Stimulated activated CD8-positive, alpha-beta memory T cell treated with anti-CD3 and anti-CD28 coated beads, Interleukin-12 subunit alpha, Interleukin-12 subunit beta, amount 100 ng/mL, for 4 hours (primary cell): ENCODE measurements around the gene VSIR.
A peak's percentile ranks its signal among the peaks of the same experiment; 100 is the strongest.

Experiments used
- DNase-seq: peaks from one replicate; pipeline ENCODE4 v3.0.0-alpha.2; 2020; ENCODE audit warnings: low read depth

The VSIR gene

DNA sequence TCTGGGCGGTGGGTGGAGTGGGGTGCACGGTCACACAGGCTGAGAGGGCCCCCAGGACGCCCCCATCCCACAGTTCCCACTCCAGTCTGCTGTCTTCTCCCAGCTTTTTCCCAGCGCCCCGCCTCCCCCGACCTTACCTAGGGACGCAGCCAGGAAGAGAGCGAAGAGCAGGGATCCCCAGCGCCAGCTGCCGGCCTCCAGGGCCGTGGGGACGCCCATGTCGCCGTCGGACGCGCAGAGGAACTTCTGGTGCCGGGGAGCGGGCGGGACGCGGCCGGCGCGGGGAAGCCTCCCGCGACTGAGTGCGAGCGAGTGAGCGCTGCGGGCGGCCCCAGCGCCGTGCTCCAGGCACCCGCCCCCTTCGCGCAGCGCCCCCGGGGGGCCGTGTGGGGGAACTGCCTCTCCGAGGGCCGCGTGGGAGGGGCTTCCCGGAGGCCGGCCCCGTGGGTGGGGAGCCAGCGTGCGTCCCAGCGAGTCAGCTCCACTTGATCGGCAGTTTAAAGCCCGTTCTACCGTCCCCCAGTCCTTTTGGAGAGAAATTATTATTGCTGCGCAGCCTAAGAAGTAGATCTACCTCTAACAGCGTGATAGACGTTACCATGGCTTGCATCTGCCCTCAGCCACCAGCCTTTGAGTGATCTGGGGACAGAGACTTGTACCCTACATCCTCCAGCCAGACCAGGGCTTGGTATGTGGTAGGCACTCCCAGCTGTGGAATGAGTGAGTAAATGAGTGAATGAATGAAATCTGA lies at the start of gene VSIR:
TSS of gene VSIR (minus strand) at position 300 of the 751 bp plus-strand sequence. CDS start at position 219, 81 bp downstream.
- DNase-seq = peak; percentile 94

DNA sequence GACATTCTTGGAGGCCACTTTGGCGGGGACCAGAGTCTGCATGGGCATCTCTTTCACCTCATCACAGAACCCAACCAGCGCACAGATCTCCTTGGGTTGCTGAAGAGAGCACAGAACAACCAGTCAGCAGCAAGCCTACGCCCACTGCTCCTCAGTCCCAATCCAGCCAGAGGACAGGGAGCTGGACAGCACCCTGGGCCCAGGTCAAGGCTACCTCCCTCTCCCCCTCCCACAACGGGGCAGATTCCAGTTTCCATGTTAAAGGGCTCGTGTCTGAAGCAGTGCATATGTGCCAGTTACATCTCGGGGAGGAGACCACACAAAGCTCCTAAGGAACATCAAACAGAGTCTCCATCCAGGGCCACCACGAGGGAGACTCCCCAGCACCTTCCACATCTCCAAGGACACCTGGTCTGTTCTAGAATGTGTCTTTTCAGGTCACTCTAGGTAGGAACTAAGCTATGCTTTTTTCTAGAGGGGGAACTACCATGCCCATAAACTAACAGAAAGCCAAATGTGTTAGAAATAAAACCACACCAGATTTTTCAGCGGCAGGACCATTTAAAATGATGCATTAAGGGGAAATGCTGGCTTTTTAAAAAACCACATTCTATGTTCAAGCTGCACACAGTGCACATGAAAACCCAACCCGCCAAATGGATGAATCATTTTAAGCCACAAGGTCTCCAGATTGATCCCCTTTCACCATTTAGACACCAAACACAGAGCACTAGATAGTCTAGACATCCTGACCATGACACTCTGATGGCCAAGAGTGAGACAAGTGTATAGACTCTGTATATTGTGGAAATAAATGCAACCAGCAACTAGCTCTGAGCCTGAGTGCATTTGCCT lies 48.8 kb upstream of the VSIR start:
- DNase-seq = no peak

DNA sequence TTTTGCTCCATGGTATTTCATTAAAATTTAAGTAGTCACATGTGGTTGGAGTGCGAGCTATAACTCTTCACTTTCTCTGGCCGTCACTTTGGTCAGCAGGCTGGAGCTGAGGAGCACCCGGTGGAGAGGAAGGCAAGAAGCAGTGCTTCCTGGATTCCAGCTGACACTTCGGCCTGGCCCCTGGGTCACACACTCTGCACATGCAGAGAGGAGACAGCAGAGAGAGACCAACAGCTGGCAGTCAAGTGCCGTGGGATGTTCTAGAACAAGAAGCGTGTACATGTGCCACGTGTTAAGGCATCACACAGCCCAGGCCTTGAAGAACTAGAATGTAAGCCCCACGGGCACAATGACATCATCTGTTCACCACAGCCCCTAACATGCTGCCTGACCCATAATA lies 47.6 kb upstream of the VSIR start:
- no peak for DNase-seq

DNA sequence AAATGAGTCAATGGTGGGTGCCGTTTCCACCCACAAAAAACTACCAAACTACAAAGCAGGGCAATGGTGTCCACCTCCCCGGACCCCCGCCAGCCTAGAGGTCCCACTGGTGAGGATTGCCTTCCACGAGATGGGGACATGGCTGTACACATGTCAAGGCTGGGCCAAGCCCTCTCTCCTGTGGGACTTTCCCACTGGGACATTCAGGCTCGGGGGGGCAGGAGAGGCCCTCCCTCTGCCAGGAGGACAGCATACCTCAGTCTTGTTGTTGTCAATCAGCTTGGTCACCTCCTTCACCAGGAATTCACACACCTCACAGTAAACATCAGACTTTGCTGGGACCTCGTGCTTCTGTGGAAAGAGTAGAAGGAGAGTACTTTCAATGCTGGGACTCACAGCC lies 46.7 kb upstream of the VSIR start:
- DNase-seq = no peak

DNA sequence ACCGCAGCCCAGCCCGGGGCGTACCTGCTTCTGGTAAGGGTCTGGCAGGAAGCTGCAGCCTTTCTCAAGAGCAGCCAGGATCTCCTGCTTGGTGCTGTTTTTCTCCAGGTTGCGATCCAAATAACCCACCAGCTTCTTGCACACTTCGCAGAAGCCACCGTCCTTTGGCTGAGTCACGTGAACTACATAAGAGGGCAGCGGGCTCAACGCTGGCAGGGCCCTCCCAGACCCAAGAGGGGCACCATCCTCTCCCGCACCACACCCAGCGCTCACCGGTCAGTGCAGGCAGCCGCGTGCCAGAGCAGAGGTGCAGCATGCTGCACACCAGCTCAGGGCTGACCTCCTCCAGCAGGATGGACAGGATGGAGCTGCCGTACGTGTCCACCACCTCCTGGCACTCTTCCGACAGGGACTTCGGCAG lies 46.1 kb upstream of the VSIR start:
- DNase-seq = no peak

DNA sequence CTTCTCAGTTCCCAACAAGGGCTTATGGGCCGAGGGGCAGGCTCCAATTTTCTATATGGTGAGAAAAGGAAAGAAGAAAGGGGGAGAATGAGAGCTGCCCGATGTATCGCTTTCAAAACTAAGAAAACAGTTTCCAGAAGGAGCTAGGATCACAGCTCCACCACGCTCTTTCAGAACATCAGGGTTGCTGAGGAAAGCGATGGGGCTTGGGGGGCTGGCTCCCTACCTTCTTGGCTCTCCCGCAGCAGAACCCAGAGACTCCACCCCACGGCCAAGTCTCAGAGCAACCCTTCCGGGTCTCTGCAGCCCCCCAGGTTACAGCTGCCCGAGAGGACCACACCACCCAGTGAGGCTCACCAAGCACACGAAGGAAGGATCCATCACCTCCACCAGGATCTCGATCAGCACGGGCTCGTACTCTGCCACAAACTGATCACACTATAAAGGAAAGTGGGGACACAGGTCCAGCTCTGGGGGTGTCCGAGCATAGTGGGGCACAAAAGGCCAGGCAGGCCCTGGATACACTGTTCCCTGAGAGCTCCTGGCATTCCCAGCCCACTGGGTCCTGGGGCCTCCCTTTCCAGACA lies 45.4 kb upstream of the VSIR start:
- no peak for DNase-seq

DNA sequence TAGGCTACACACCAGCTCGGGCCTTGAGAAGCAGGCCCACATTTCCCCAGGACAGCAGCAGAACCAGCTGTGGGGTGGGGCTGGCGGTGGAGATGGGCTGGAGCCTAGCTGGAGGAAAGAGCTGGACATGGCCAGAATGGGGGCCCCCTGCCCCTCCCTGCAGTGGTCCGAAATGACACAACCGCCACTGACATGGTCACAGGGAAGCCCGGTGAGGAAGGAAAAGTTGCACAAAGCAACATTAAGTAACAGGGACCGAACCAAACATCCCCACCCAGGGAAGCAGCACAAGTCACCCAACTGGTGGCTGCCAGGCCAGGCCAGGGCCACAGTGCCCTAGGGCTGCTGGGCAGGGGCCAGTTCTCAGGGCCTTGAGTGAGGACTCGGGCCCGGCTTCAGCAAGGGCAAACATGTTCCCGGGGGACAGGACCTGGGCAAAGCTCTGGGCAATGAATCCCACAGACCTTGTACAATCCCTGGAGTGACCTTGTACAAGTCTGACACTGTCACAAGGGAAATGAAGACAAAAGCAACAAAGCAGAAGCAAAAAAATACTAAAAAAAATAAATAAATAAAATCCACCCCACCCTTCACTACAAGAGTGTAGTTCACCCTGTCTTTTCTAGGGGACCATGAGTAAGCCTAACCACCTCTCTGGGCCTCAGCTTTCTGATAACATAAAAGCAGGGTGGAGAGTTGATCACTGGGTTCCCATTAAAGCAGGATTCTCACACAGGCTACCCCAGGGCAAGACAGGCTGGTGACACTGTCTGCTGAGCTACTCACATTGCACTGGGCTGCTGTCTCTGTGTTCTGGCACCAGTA lies 44.7 kb upstream of the VSIR start:
- DNase-seq = no peak

DNA sequence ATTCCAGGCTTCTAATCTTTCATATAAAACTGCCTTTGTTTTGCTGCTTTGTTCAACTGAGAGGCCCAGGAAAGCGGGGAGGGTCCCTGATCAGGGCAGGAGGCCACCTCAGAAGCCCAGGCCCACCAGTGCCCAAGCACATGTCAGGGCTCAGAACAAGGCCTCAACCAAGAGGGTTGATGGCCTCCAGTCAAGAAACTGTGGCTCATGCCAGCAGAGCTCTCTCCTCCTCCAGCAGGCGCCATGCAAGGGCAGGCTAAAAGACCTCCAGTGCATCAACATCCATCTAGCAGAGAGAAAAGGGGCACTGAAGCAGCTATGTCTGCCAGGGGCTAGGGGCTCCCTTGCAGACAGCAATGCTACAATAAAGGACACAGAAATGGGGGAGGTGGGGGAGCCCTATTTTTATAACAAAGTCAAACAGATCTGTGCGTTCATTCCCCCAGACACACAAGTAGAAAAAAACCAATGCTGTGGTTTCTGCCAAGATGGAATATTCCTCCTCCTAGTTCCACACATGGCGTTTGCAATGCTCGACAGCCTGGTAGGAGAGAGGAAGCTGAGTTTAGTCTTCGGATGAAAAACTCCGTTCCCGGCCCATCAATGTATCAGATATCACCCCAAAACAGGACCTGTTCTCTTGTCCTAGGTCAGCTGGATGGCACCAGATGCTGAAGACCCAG lies 43.8 kb upstream of the VSIR start:
- DNase-seq = no peak

DNA sequence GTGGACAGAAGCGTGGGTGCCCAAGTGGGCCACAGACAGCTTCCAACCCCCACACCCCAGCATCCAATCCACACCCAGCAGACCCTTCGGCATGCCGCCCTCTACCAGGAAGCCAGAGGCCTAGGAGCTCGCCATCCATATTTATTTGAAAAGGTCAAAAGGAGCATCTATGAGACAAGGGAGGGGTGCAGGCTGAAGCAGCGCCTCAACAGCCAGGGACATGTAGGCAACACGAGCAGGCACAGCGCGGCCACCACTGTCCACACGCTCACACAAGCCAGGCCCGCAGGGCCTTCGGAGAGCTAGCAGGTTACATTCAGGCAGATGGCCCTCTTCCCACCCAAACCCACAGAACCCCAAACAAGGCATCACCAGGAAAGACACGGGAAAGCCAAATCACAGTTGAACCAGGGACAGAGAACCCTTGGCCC lies 43.1 kb upstream of the VSIR start:
- no peak for DNase-seq

DNA sequence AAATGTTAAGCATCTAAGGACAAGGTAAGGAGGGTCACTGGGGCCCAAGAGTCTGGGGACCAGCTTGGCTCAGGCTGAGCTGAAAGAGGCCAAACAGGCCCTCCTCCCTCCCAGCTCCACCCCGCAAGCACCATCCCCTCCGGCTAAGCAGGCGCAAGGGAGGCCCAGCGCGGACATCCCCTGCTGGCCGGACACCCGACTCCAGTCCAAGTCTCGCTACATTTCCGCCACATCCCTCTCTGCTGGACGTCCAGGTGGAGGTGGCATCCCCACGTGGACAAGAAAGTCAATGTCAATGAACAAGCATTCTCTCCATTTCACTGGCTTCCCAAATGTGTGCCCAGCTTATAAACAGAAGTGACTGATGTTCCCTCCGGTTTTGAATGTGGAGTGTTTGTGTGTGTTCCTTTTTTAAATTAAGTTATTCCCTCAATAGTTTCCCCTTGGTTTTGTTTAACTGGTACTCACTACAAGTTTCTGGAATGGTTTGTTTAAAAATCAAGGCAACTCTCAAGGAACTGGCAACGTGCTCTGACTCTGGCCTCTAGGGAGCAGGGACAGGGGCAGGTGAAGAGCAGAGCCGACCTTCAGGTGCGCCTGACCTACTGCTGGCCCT lies 42.3 kb upstream of the VSIR start:
- DNase-seq = no peak

DNA sequence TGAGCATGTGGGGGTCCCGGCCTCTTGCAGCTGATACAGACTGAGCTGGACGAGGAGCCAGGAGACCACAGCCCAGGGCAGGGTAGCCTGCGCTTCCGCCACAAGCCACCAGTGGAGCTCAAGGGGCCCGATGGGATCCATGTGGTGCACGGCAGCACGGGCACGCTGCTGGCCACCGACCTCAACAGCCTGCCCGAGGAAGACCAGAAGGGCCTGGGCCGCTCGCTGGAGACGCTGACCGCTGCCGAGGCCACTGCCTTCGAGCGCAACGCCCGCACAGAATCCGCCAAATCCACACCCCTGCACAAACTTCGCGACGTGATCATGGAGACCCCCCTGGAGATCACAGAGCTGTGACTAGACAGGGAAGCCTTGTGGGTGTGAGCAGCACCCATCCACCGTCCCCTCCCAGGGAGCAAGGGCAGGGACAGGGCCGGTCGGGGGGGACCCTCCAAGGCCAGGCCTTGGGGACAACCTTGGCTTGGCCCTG lies 41.6 kb upstream of the VSIR start:
- DNase-seq = no peak

DNA sequence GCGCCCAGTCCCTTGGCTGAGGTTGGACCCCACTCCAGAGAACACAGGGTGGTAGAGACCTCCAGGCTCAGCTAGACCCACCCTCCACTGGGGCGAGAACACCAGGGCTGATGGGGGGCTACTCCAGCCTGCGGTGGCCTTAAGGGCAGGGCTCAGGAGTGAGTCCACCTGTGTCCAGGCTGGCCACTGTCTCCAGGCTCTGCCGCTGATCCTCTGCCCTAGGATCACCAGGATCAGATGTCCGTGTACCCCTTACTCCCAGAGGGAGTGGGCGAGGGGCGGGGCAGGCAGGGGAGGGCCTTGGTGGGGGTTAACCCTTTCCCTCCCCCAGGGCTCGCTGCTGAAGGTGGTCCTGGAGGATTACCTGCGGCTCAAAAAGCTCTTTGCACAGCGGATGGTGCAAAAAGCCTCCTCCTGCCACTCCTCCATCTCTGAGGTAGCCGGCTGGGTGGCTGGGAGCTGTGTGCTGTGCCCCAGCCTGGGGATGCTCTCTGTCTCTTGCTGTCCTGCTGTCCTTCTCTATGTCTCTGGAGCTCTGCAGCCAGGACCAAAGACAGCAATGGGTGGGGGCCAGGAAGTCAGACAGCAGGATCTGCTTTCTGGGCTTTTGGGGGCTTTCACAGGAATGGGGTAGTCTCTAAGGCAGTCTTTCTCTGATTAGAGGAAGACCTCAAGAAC lies 39.7 kb upstream of the VSIR start:
- DNase-seq = no peak

DNA sequence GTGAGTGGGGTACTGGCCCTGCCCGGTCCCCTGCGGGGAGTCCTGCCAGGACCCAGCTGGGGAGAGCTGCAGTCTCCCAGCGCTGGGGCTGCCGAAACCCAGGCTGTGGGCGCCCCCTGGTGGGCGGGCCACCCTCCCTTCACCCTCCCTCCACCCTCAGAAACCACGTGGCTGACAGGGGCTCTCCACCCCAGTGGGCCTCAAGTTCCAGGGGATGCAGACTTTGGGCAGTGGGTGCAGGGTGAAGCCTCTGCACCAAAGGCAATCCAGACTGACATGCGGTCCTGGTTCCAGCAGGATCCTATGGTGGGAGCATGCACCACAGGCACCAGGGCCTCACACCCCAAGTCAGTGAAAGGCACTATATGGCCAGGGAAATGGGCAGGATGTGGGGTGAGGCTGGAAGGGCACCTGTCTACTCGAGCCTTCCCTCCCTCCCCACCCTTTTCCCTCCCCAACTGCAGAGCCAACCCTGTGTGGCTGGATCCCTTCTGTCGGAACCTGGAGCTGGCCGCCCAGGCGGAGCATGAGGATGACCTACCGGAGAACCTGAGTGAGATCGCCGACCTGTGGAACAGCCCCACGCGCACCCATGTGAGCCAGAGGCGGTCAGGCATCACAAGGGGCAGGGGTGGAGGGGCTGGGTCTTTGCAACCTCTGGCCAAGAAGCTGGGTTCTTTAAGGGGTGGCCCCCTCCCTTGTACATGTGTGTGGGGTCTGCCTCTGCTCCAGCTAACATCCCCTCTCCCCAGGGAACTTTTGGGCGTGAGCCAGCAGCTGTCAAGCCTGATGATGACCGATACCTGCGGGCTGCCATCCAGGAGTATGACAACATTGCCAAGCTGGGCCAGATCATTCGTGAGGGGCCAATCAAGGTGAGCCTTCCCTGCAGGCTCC lies 38.9 kb upstream of the VSIR start:
- peak; percentile 64 for DNase-seq

DNA sequence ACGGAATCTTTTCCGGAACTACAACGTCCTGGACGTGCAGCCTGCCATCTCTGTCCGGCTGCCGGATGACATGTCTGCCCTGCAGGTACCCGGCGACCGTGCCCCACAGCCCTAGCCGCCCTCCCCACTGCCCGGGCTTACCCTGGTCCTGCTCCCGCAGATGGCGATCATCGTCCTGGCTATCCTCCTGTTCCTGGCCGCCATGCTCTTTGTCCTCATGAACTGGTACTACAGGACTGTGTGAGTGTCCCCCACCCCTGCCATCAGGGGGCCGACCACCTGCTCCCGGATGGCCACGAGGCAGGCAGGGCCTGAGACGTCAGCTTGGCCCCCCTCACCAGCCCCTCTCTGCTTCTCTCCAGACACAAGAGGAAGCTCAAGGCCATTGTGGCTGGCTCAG lies 38.0 kb upstream of the VSIR start:
- no peak for DNase-seq

DNA sequence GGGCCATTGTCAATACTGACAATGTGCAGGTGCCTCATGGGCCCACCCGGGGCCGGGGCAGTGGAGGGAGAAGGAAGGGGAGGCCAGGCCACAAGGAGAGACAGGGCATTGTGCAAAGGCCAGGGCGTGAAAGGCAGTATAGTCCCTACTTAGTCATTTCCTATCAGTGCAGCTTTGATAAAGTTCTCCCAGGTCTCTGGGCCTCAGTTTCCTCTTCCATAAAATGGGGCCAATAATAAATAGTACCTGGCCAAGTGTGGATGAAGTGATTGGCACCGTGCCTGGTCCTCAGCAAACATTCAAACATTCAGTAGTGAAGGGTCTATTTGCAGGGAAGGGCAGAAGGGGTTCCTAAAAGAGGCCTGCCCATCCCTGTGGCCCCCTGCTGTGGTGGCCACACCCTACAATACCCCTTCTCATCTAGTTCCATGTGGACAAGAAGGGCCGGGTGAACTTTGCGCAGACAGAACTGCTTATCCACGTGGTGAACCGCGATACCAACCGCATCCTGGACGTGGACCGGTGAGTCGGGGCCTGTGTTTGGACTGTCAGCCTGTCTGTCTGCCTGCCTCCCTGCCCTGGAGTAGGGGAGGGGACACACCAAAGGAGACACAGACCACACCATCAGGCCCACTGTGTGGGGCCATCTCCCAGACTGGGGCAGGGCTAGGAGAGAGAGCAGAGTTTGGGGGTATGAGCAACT lies 36.9 kb upstream of the VSIR start:
- no peak for DNase-seq

DNA sequence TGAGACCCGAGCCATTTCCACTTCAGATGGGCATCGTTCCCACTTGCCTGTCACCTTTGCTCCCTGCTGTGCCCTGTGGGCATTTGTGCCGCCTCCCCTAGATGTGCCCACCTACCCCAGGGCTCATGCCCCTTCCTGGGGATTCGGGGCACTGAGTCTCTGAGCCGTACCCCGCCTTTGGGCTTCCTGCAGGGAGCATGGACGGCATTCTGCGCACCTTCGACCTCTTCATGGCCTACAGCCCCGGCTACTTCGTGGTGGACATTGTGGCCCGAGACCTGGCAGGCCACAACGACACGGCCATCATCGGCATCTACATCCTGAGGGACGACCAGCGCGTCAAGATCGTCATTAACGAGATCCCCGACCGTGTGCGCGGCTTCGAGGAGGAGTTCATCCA lies 36.3 kb upstream of the VSIR start:
- DNase-seq = no peak

DNA sequence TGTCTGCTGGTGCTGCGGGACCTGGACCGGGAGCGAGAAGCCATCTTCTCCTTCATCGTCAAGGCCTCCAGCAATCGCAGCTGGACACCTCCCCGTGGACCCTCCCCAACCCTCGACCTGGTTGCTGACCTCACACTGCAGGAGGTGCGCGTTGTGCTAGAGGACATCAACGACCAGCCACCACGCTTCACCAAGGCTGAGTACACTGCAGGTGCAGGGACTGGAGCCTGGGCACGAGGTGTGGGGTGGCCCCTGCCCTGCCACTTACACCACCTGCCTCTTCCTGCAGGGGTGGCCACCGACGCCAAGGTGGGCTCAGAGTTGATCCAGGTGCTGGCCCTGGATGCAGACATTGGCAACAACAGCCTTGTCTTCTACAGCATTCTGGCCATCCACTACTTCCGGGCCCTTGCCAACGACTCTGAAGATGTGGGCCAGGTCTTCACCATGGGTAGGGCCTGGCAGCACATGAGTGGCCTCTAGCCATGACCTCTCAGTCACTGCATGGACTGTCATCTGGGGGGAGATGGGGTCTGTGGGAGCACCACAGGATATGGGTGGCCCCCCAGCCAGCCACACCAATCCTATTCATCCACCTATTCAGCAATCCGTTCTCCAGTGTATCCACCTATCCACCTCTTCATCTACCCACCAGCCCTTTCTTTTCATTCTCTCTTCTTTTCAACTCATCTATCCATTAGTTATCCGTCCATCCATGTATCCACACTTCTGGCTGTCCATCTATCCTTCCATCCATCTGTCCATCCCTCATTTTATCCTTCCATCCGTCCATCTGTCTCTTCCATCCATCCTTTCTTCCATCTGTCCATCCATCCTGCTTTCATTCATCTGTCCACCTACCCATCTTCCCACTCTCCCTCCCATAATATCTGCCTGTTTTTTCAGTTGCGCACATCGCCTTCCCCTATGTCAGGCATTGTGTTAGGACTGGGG lies 34.5 kb upstream of the VSIR start:
- DNase-seq = no peak
